ENCODE data around the gene MDK. TPM values are rescaled to one million over a fixed set of nuclear protein-coding genes. Genes with fewer than 3 reads are reported as not detected.

The MDK gene
- total RNA-seq, 1 donor from 2014 or later = 93.3 TPM

DNA sequence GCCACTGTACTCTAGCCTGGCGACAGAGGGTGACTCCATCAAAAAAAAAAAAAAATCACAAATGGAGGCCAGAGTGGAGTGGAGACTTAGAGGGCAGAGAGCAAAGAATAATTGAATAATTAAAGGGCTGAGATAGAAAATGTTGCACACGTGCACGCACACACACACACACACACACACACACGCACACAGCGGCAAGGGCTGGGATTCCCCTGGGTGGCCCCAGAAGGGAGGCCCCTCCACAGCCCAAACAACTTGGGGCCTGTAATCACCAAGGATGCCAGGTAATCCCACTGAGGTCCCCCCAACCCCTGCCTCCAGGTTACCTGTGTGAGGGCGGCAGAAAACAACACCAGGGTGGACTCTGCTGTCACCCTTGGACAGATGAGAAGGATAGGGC, 46.2 kb upstream of the MDK start:
- H3K27me3 ChIP-seq = peaks cover 10% of the 10 kb centered on the region
- DNase-seq (ENCODE audit: low spot score in 2 of 2) = no peak
- intact Hi-C loops (cut with DNase I) = no loop called here
- H3K4me3 ChIP-seq = no peak overlapping the region
- H3K4me1 ChIP-seq = peaks cover 7 to 8% of the 10 kb centered on the region in 2 donors
- no peak overlapping the region for H3K27ac ChIP-seq
- TF ChIP-seq, protein P1, sequence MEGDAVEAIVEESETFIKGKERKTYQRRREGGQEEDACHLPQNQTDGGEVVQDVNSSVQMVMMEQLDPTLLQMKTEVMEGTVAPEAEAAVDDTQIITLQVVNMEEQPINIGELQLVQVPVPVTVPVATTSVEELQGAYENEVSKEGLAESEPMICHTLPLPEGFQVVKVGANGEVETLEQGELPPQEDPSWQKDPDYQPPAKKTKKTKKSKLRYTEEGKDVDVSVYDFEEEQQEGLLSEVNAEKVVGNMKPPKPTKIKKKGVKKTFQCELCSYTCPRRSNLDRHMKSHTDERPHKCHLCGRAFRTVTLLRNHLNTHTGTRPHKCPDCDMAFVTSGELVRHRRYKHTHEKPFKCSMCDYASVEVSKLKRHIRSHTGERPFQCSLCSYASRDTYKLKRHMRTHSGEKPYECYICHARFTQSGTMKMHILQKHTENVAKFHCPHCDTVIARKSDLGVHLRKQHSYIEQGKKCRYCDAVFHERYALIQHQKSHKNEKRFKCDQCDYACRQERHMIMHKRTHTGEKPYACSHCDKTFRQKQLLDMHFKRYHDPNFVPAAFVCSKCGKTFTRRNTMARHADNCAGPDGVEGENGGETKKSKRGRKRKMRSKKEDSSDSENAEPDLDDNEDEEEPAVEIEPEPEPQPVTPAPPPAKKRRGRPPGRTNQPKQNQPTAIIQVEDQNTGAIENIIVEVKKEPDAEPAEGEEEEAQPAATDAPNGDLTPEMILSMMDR (IDR thresholded peaks at IDR 0.05) = no peak
- no peaks in the 10 kb centered on the region for H3K9me3 ChIP-seq
- no peaks in the 10 kb centered on the region for H3K36me3 ChIP-seq

DNA sequence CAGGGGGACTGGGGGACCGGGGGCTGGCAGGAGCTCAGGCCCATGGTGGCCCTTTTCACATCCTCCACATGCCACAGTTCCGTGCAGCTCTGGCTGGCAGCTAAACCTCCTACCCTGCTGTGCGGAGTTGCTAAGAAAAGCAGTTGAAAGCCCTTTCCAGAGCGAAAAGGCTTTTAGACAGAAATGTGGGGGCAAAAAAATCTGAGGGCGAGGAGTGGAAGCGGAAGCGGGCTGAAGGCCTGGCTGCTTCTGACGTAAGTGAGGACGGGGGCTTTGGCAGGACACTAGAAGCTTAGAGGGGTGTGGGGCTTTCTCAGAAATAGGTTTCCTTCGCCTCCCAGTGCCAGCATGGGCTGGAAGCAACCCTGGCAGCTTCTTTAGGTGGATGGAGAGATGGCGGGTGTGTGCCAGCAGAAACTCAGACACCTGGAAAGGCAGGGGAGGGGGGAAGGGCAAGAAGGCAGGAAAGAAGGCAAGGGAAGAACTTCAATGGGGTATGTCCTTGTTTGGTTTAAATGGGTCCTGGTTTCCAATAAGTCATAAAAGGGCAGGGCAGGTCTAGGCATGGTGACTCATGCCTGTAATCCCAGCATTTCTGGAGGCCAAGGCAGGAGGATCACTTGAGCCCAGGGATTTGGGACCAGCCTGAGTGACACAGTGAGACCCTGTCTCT, 45.4 kb upstream of the MDK start:
- H3K9me3 ChIP-seq = no peaks in the 10 kb centered on the region
- no peak overlapping the region for H3K4me3 ChIP-seq
- H3K4me1 ChIP-seq = peaks cover 7 to 8% of the 10 kb centered on the region in 2 donors
- no peak for DNase-seq (ENCODE audit: low spot score in 2 of 2)
- TF ChIP-seq, protein P1 (IDR thresholded peaks at IDR 0.05) = no peak
- intact Hi-C loops (cut with DNase I) = no loop called here
- H3K36me3 ChIP-seq = no peaks in the 10 kb centered on the region
- H3K27ac ChIP-seq = no peak overlapping the region
- H3K27me3 ChIP-seq = peaks cover 10% of the 10 kb centered on the region

DNA sequence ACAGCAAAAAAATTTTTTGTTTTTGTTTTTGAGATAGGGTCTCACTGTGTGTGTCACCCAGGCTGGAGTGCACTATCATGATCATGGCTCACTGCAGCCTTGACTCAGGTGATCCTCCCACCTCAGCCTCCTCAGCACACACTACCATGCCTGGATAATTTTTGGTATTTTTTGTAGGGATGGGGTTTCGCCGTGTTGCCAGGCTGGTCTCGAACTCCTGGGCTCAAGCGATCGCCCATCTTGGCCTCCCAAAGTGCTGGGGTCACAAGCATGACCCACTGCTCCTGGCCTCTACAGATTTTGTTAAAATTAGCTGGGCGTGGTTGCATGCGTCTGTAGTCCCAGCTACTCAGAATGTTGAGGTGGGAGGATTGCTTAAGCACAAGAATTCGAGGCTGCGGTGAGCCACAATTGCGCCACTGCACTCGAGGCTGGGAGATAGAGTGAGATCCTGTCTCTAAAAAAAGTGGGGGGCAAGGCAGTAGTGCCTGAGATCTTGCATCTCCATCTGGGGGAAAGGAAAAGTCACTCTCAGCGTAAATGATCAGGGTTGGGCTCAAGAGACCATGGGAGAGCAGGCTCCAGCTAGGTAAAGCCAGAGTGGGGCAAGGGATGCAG, 44.8 kb upstream of the MDK start:
- DNase-seq (ENCODE audit: low spot score in 2 of 2) = no peak
- TF ChIP-seq, protein P1 (IDR thresholded peaks at IDR 0.05) = no peak
- Histone ChIP-seq H3K27ac (no peak overlapping the region), H3K36me3 (no peaks in the 10 kb centered on the region), H3K9me3 (no peaks in the 10 kb centered on the region), H3K4me1 (peaks cover 7 to 8% of the 10 kb centered on the region in 2 donors), H3K4me3 (no peak overlapping the region), H3K27me3 (peaks cover 10% of the 10 kb centered on the region)
- intact Hi-C loops (cut with DNase I) = no loop called here

DNA sequence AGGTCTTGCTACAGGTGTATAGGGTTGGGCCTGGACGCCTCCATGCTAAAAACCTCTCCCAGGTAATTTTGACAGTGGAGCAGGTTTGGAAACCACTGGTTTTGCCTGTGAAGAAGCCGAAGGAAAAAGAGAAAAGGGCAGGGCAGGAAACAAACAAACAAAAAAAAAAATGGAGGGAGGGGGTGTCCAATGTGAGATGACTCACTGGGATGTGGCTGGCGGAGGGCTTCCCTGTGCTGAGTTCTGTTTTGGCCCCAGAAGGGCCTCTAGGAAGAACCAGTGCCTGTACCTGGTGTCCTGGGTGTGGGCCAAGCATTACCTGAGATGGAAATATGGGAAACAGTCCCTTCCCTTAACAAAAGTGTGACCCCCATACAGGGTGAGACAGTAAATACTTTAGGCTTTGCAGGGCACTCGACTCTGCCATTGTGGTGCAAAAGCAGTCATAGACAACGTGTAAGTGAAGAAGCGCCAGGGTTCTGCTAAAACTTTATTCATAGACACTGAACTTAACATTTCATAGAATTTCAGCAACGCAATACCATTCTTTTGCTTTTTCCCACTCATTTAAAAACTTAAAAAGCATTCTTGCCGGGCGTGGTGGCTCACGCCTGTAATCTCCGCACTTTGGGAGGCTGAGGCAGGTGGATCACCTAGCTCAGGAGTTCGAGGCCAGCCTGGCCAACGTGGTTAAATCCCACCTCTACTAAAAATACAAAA, 43.7 kb upstream of the MDK start:
- TF ChIP-seq, protein P1 (IDR thresholded peaks at IDR 0.05) = no peak
- Histone ChIP-seq H3K27ac (no peak overlapping the region), H3K4me3 (no peak overlapping the region), H3K27me3 (peaks cover 10% of the 10 kb centered on the region), H3K4me1 (peaks cover 2 to 6% of the 10 kb centered on the region in 2 donors), H3K9me3 (no peaks in the 10 kb centered on the region), H3K36me3 (no peaks in the 10 kb centered on the region)
- no peak for DNase-seq (ENCODE audit: low spot score in 2 of 2)
- intact Hi-C loops (cut with DNase I) = no loop called here

DNA sequence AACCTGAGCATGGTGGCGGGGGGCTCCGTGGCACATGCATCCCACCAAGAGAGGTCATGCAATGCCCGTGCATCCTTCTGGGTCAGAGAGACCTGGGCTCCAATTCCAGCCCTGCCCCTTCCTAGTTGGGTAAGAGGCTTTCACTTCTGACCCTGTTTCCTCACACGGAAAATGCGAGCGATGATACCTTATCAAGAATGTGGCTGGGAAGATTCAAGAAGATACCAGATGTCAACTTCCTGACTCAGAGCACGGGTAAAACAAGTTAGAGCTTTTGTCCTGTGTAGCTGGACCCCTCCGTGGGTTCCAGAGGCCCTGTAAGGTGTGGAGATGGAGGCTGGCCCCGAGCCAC, 42.9 kb upstream of the MDK start:
- H3K4me3 ChIP-seq = peak overlapping the region in 1 of 2 donors; percentile 30
- TF ChIP-seq, protein P1 (IDR thresholded peaks at IDR 0.05) = no peak
- peaks cover 3% of the 10 kb centered on the region for H3K27me3 ChIP-seq
- DNase-seq (ENCODE audit: low spot score in 2 of 2) = no peak
- H3K4me1 ChIP-seq = no peaks in the 10 kb centered on the region
- H3K27ac ChIP-seq = no peak overlapping the region
- H3K36me3 ChIP-seq = no peaks in the 10 kb centered on the region
- intact Hi-C loops (cut with DNase I) = no loop called here
- no peaks in the 10 kb centered on the region for H3K9me3 ChIP-seq
